Spleen (tissue), 11 donors: ENCODE results near the gene SUPT6H. TPM values are rescaled to one million over a fixed set of nuclear protein-coding genes. Genes with fewer than 3 reads are reported as not detected.

ENCODE experiments used
- DNase-seq: peaks from one replicate; pipeline ENCODE4 v3.0.0-alpha.2; 2020
- H3K27ac ChIP-seq, 8 donors: fragments of 200-600 bp; sonication (generic) in 7 of 8; 1 replicate in 4 of 8; 2 replicates in 4 of 8; pipeline versions ENCODE4 v1.5.0 to v1.8.0; 2016 to 2021; ENCODE audit warnings: inconsistent platforms in 4 of 8, mild to moderate bottlenecking in 4 of 8, moderate library complexity in 1 of 8
- H3K27me3 ChIP-seq, 7 donors: fragments of 200-600 bp; sonication (generic) in 6 of 7; replicated peaks in 1 of 7; 1 replicate in 4 of 7; 2 replicates in 3 of 7; pipeline versions ENCODE4 v1.5.0 to v1.8.0; 2016 to 2021; ENCODE audit warnings: inconsistent platforms in 3 of 7, mild to moderate bottlenecking in 1 of 7
- H3K36me3 ChIP-seq, 6 donors: fragments of 200-600 bp; sonication (generic) in 5 of 6; 1 replicate in 4 of 6; 2 replicates in 2 of 6; pipeline versions ENCODE4 v1.5.0 to v1.8.0; 2016 to 2021; ENCODE audit warnings: inconsistent platforms in 2 of 6
- H3K4me1 ChIP-seq, 6 donors: fragments of 200-600 bp; sonication (generic) in 5 of 6; 1 replicate in 3 of 6; 2 replicates in 3 of 6; pipeline versions ENCODE4 v1.5.0 to v1.8.0; 2016 to 2021; ENCODE audit warnings: inconsistent platforms in 3 of 6
- H3K4me3 ChIP-seq, 8 donors: fragments of 200-600 bp; sonication (generic) in 7 of 8; 1 replicate in 4 of 8; 2 replicates in 4 of 8; pipeline versions ENCODE4 v1.5.0 to v1.8.0; 2016 to 2021; ENCODE audit warnings: inconsistent platforms in 4 of 8, mild to moderate bottlenecking in 4 of 8, moderate library complexity in 2 of 8
- H3K9me3 ChIP-seq, 8 donors: fragments of 200-600 bp; sonication (generic) in 7 of 8; 1 replicate in 4 of 8; 2 replicates in 4 of 8; pipeline versions ENCODE4 v1.5.0 to v1.8.0; 2016 to 2021; ENCODE audit warnings: inconsistent platforms in 4 of 8
- POLR2A ChIP-seq, 3 donors: fragments of 450-650 bp; IDR thresholded peaks; one replicate each; pipeline ENCODE4 v1.5.1; 2017; ENCODE audit warnings: antibody characterized with exemption in 3 of 3, mild to moderate bottlenecking in 1 of 3
- POLR2AphosphoS5 ChIP-seq, 3 donors: sonication (generic); formaldehyde crosslinking; IDR thresholded peaks; one replicate each; pipeline ENCODE4 v1.5.1; 2017; ENCODE audit warnings: antibody characterized with exemption in 3 of 3
- WGBS, 5 donors: extraction: QIAGEN DNeasy Blood & Tissue Kit in 3 of 5; methylation state at CpG; one replicate each; pipeline versions ENCODE4 v1.1.5 to v1.1.7; 2013 to 2018; 5-methylcytosine and 5-hydroxymethylcytosine counted together
- intact Hi-C: fragments of 100-400 bp; cut with DNase I; formaldehyde crosslinking; loops from one replicate; pipeline ENCODE4 v1.15.0; 2023; ENCODE audit warnings: low total_unique reads
- polyA plus RNA-seq, 3 donors: library from polyadenylated mRNA; stranded (reverse); fragments of 200-250 nt; gene quantifications; one replicate each; pipeline ENCODE4 v1.2.1, GENCODE V29; 2013
- total RNA-seq, 7 donors: library from RNA; depleted of rRNA in 3 of 7; stranded (reverse); fragments of >200 nt in 3 of 7; fragmentation: NEBNext Ultra II Directional in 4 of 7; extraction: Animal tissue kit (Norgen Biotek cat#: 25700) in 4 of 7; gene quantifications; one replicate each; pipeline versions ENCODE4 v1.1.0 to v1.2.1, GENCODE V29; 2016 to 2021
- TF ChIP-seq, protein P1 (sequence below), 11 experiments: fragments of 200-600 bp in 7 of 11; fragments of 450-650 bp in 4 of 11; sonication (generic) in 4 of 11; IDR thresholded peaks in 8 of 11; conservative IDR thresholded peaks in 3 of 11; 1 replicate in 7 of 11; 2 replicates in 4 of 11; pipeline versions ENCODE4 v1.4.0 to v1.8.0; 2016 to 2021; ENCODE audit warnings: antibody characterized with exemption in 11 of 11, inconsistent platforms in 4 of 11, mild to moderate bottlenecking in 1 of 11
- donor health status: healthy with polysubstance abuse.
- donor health status: DM: no; HTN: no; CAD: no; lungs with moderate emphysema.
- donor health status: DM: no; HTN: no; CAD: no.
- donor health status: Bipolar disorder and iron deficiency.
- donor health status: healthy.
- donor health status: DM: no; HTN: no; CAD: no.
- donor health status: DM: yes; HTN: yes; CAD: no.

The SUPT6H gene
- total and polyA plus RNA-seq, 10 donors: 11.6 to 91.2 (median 71.9) TPM

DNA sequence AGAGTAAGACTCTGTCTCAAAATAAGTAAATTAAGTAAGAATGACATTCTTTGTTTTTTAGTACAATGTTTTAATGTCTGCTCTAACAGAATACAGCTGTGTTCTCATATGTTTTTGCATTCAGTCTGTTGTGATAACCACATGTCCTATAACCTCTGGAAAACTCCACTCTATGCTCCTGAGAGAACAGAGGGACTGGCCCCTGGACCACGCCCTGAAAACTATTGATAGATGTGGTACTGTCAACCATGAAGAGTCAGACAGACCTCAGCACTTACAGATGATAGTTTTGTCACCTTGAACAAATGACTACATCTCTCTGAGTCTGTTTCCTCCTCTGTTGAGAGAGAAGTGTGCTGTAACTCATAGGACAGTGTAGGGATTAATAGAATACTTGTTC, 7.9 kb downstream of the SUPT6H start:
- DNase-seq: no peak
- H3K4me1 ChIP-seq: peaks cover 6 to 48% (median 25%) of the 10 kb centered on the region in 6 donors
- no peaks in the 10 kb centered on the region for H3K27me3 ChIP-seq
- TF ChIP-seq, protein P1, sequence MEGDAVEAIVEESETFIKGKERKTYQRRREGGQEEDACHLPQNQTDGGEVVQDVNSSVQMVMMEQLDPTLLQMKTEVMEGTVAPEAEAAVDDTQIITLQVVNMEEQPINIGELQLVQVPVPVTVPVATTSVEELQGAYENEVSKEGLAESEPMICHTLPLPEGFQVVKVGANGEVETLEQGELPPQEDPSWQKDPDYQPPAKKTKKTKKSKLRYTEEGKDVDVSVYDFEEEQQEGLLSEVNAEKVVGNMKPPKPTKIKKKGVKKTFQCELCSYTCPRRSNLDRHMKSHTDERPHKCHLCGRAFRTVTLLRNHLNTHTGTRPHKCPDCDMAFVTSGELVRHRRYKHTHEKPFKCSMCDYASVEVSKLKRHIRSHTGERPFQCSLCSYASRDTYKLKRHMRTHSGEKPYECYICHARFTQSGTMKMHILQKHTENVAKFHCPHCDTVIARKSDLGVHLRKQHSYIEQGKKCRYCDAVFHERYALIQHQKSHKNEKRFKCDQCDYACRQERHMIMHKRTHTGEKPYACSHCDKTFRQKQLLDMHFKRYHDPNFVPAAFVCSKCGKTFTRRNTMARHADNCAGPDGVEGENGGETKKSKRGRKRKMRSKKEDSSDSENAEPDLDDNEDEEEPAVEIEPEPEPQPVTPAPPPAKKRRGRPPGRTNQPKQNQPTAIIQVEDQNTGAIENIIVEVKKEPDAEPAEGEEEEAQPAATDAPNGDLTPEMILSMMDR (IDR thresholded peaks at IDR 0.05 in 8 of 11, conservative IDR thresholded peaks at IDR 0.05 in 3 of 11): no peak
- no peak for TF ChIP-seq POLR2A (IDR thresholded peaks at IDR 0.05)
- TF ChIP-seq POLR2AphosphoS5 (IDR thresholded peaks at IDR 0.05): no peak
- WGBS, 5 donors: 91 to 96% (median 94%) methylated on average over 1 of the region's 1 CpG
- H3K4me3 ChIP-seq: no peak overlapping the region
- peaks cover under 1 to 98% (median 60%) of the 10 kb centered on the region in 6 donors for H3K36me3 ChIP-seq
- H3K27ac ChIP-seq: no peak overlapping the region
- no peaks in the 10 kb centered on the region for H3K9me3 ChIP-seq
- intact Hi-C loops: no loop called here

DNA sequence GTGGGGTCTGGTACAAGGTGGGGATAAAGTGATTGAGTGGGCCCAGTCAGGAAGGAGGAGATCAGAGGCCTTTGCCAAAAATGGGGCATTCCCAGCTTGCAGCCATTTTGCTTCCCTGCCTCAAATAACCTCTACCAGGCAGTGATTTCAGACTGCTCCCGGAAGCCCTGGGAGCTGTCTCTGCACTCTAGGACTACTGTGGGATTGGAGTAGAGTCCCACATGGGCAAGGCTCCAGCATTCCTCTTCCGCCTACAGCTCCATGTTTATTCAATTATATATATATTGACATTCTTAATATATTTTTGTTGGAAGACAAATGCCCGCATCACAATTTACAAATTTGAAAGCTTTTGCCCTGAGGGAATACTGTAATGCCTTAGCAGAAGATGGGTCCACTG, 13.5 kb downstream of the SUPT6H start:
- Histone ChIP-seq H3K27ac (no peak overlapping the region), H3K4me1 (no peaks in the 10 kb centered on the region), H3K4me3 (no peak overlapping the region), H3K36me3 (peaks cover 14 to 100% (median 100%) of the 10 kb centered on the region in 6 donors), H3K9me3 (no peaks in the 10 kb centered on the region), H3K27me3 (no peaks in the 10 kb centered on the region)
- WGBS, 5 donors: 93 to 98% (median 97%) methylated on average over 3 of the region's 3 CpGs
- intact Hi-C loops: no loop called here
- no peak for DNase-seq
- TF ChIP-seq POLR2A (IDR thresholded peaks at IDR 0.05) (no peak), POLR2AphosphoS5 (IDR thresholded peaks at IDR 0.05) (no peak)
- TF ChIP-seq, protein P1 (IDR thresholded peaks at IDR 0.05 in 8 of 11, conservative IDR thresholded peaks at IDR 0.05 in 3 of 11): no peak

GRCh38 chr17:28675980-28676379, 14.0 kb downstream of the SUPT6H start:
- WGBS, 5 donors: 90 to 93% (median 92%) methylated on average over 7 of the region's 7 CpGs
- Histone ChIP-seq H3K9me3 (no peaks in the 10 kb centered on the region), H3K27me3 (no peaks in the 10 kb centered on the region), H3K27ac (no peak overlapping the region), H3K4me1 (no peaks in the 10 kb centered on the region), H3K36me3 (peaks cover 14 to 100% (median 100%) of the 10 kb centered on the region in 6 donors), H3K4me3 (no peak overlapping the region)
- intact Hi-C loops: no loop called here
- DNase-seq: no peak
- TF ChIP-seq, protein P1 (IDR thresholded peaks at IDR 0.05 in 8 of 11, conservative IDR thresholded peaks at IDR 0.05 in 3 of 11): peak in 2 of 11 experiments; percentile 14 to 19
- TF ChIP-seq POLR2AphosphoS5 (IDR thresholded peaks at IDR 0.05) (no peak), POLR2A (IDR thresholded peaks at IDR 0.05) (no peak)

DNA sequence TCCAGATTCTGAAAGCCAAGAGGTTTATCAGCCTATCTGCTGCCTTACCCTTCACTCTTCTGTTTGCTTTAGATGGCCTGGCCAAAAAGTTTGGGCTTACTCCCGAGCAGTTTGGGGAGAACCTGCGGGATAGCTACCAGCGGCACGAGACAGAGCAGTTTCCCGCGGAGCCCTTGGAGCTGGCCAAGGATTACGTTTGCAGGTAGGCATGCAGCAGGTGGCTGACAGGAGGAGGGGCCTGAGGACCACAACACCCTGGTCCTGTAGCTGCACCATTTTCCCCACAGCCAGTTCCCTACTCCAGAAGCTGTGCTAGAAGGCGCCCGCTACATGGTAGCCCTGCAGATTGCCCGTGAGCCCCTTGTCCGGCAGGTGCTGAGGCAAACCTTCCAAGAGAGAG, 20.6 kb downstream of the SUPT6H start:
- 93 to 98% (median 96%) methylated on average over 6 to 11 of the region's 11 CpGs for WGBS, 5 donors
- no peak for DNase-seq
- Histone ChIP-seq H3K4me1 (no peaks in the 10 kb centered on the region), H3K4me3 (no peak overlapping the region), H3K9me3 (no peaks in the 10 kb centered on the region), H3K27me3 (no peaks in the 10 kb centered on the region), H3K36me3 (peaks cover 34 to 100% (median 100%) of the 10 kb centered on the region in 6 donors), H3K27ac (no peak overlapping the region)
- TF ChIP-seq, protein P1 (IDR thresholded peaks at IDR 0.05 in 8 of 11, conservative IDR thresholded peaks at IDR 0.05 in 3 of 11): no peak
- no peak for TF ChIP-seq POLR2A (IDR thresholded peaks at IDR 0.05)
- peak in 1 of 3 donors; percentile 14 for TF ChIP-seq POLR2AphosphoS5 (IDR thresholded peaks at IDR 0.05)
- intact Hi-C loops: no loop called here
